Keratinocyte (primary cell): Measurements from ENCODE around the gene FCER2.

Experiments
- EZH2 ChIP-seq: IDR thresholded peaks from one replicate; pipeline ENCODE4 v1.6.1; 2012; ENCODE audit warnings: inconsistent platforms, mild to moderate bottlenecking, low read length, moderate library complexity
- TF ChIP-seq, protein P1 (sequence below), 3 experiments: IDR thresholded peaks in 1 of 3; conservative IDR thresholded peaks in 1 of 3; optimal IDR thresholded peaks in 1 of 3; 2 replicates in 2 of 3; 3 replicates in 1 of 3; pipeline versions ENCODE3 to v1.5.1; 2011; ENCODE audit warnings: low read length in 3 of 3, mild to moderate bottlenecking in 3 of 3, moderate library complexity in 2 of 3, control low read depth in 1 of 3, inconsistent platforms in 1 of 3; ENCODE audit not compliant: insufficient read depth in 2 of 3; ENCODE audit errors: extremely low read depth in 1 of 3

DNA sequence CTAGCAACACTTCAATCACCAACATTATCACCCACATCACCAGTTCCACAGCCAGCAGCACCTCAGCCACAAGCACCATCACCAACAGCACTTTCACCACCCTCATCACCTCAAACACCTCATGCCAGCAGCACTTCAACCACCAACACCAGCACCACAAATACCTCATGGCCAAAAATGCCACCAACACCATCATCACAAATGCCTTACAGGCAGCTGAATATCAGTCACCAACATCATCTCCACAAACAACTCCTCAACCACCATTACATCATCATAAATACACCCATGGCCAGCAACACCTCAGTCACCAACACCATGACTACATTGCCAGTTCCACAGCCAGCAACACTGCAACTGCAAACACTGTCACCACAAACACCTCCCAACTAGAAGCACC lies 10.4 kb downstream of the FCER2 start:
- TF ChIP-seq, protein P1, sequence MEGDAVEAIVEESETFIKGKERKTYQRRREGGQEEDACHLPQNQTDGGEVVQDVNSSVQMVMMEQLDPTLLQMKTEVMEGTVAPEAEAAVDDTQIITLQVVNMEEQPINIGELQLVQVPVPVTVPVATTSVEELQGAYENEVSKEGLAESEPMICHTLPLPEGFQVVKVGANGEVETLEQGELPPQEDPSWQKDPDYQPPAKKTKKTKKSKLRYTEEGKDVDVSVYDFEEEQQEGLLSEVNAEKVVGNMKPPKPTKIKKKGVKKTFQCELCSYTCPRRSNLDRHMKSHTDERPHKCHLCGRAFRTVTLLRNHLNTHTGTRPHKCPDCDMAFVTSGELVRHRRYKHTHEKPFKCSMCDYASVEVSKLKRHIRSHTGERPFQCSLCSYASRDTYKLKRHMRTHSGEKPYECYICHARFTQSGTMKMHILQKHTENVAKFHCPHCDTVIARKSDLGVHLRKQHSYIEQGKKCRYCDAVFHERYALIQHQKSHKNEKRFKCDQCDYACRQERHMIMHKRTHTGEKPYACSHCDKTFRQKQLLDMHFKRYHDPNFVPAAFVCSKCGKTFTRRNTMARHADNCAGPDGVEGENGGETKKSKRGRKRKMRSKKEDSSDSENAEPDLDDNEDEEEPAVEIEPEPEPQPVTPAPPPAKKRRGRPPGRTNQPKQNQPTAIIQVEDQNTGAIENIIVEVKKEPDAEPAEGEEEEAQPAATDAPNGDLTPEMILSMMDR (optimal IDR thresholded peaks at IDR 0.05 in 1 of 3, IDR thresholded peaks at IDR 0.05 in 1 of 3, conservative IDR thresholded peaks at IDR 0.05 in 1 of 3; ENCODE audit: extremely low read depth in 1 of 3, insufficient read depth in 2 of 3, low read length in 3 of 3) = no peak
- no peak for TF ChIP-seq EZH2
